ENCODE measurements around the gene DCPS. TPM values are rescaled to one million over a fixed set of nuclear protein-coding genes. Genes with fewer than 3 reads are reported as not detected.
A peak's percentile ranks its signal among the peaks of the same experiment; 100 is the strongest.

Gene DCPS
- total RNA-seq, 1 experiment from 2014 or later: 25.6 TPM

GRCh38 chr11:126281245-126281644, 22.6 kb upstream of the DCPS start:
- Histone ChIP-seq H4K20me1 (ENCODE audit: insufficient read depth) (no peaks in the 10 kb centered on the region), H3K27ac (ENCODE audit: low read depth, low read length) (no peak overlapping the region), H3K79me2 (ENCODE audit: insufficient read depth, low read length) (peaks cover 11% of the 10 kb centered on the region; the same call in 1 of the 2 replicates), H3K9ac (ENCODE audit: low read length) (no peak overlapping the region), H3K36me3 (ENCODE audit: control insufficient read depth in 1 of 2, insufficient read depth in 2 of 2, low read length in 2 of 2) (peaks cover 0 to 7% of the 10 kb centered on the region in 2 experiments; a peak in 2 of 4 replicates), H3K9me2 (ENCODE audit: insufficient read depth) (no peaks in the 10 kb centered on the region), H2AFZ (ENCODE audit: low read depth, low read length, poor library complexity, severe bottlenecking) (no peak overlapping the region), H3K4me3 (replicated peaks in 1 of 2; ENCODE audit: low read depth in 1 of 2, low read length in 2 of 2) (no peak overlapping the region), H3K4me2 (ENCODE audit: low read length) (no peak overlapping the region), H3K4me1 (ENCODE audit: control insufficient read depth in 1 of 2, insufficient read depth in 2 of 2, low read length in 2 of 2) (peaks cover 11 to 26% of the 10 kb centered on the region in 2 experiments; a peak in 3 of 4 replicates), H3K27me3 (ENCODE audit: insufficient read depth, low read length) (no peaks in the 10 kb centered on the region), H3K9me3 (ENCODE audit: control insufficient read depth in 1 of 2, insufficient read depth in 1 of 2, low read depth in 1 of 2, low read length in 2 of 2) (no peaks in the 10 kb centered on the region)
- no TSS peak for BruUV-seq (replicated peaks)
- POLR2A ChIA-PET: interaction anchor here (1.3 kb wide), 1 partner anchor 12 kb away, joined by 4 read pairs; the partner anchor contains the start of genes FOXRED1 and SRPRA
- ATAC-seq: no peak
- intact Hi-C loops (cut with micrococcal nuclease): no loop called here
- TF ChIP-seq MAX (IDR thresholded peaks at IDR 0.05): no peak
- TF ChIP-seq ELF1 (IDR thresholded peaks at IDR 0.05; ENCODE audit: borderline replicate concordance, low read depth): no peak
- TF ChIP-seq EZH2phosphoT487 (IDR thresholded peaks at IDR 0.05; ENCODE audit: borderline replicate concordance): no peak
- no peak for TF ChIP-seq EZH2 (IDR thresholded peaks at IDR 0.05)
- TF ChIP-seq YY1 (IDR thresholded peaks at IDR 0.05; ENCODE audit: extremely low read depth, insufficient replicate concordance, low read depth, low read length): no peak
- no peak for TF ChIP-seq SRF (IDR thresholded peaks at IDR 0.05; ENCODE audit: low read depth)
- no peak for TF ChIP-seq CEBPB (IDR thresholded peaks at IDR 0.05; ENCODE audit: low read depth)
- RAD21 ChIA-PET (ENCODE audit: low non-redundant PET in 1 of 2, low total read pairs in 2 of 2, uncharacterized antibody in 2 of 2, unreplicated experiment in 2 of 2): no interaction called here
- no peak for DNase-seq (ENCODE audit: low read depth, low spot score)
- CTCF ChIA-PET: no interaction called here

- H3K9ac ChIP-seq (ENCODE audit: low read length): no peak overlapping the region
- BruUV-seq (replicated peaks): no TSS peak
- RAD21 ChIA-PET (ENCODE audit: low non-redundant PET in 1 of 2, low total read pairs in 2 of 2, uncharacterized antibody in 2 of 2, unreplicated experiment in 2 of 2): no interaction called here
- CTCF ChIA-PET: no interaction called here
- intact Hi-C loops (cut with micrococcal nuclease): no loop called here
- peaks cover 11% of the 10 kb centered on the region; the same call in 1 of the 2 replicates for H3K79me2 ChIP-seq (ENCODE audit: insufficient read depth, low read length)
- no peak overlapping the region for H3K4me3 ChIP-seq (replicated peaks in 1 of 2; ENCODE audit: low read depth in 1 of 2, low read length in 2 of 2)
- peaks cover 0 to 7% of the 10 kb centered on the region in 2 experiments; a peak in 1 of 4 replicates for H3K36me3 ChIP-seq (ENCODE audit: control insufficient read depth in 1 of 2, insufficient read depth in 2 of 2, low read length in 2 of 2)
- H2AFZ ChIP-seq (ENCODE audit: low read depth, low read length, poor library complexity, severe bottlenecking): no peak overlapping the region
- no peak overlapping the region for H3K27ac ChIP-seq (ENCODE audit: low read depth, low read length)
- H4K20me1 ChIP-seq (ENCODE audit: insufficient read depth): no peaks in the 10 kb centered on the region
- no peaks in the 10 kb centered on the region for H3K9me3 ChIP-seq (ENCODE audit: control insufficient read depth in 1 of 2, insufficient read depth in 1 of 2, low read depth in 1 of 2, low read length in 2 of 2)
- no peak for ATAC-seq
- no peak for DNase-seq (ENCODE audit: low read depth, low spot score)
- H3K9me2 ChIP-seq (ENCODE audit: insufficient read depth): no peaks in the 10 kb centered on the region
- no peaks in the 10 kb centered on the region for H3K27me3 ChIP-seq (ENCODE audit: insufficient read depth, low read length)
- POLR2A ChIA-PET: interaction anchor here (1.3 kb wide), 1 partner anchor 12 kb away, joined by 4 read pairs; the partner anchor contains the start of genes FOXRED1 and SRPRA
- H3K4me1 ChIP-seq (ENCODE audit: control insufficient read depth in 1 of 2, insufficient read depth in 2 of 2, low read length in 2 of 2): peaks cover 11 to 26% of the 10 kb centered on the region in 2 experiments; a peak in 3 of 4 replicates
- H3K4me2 ChIP-seq (ENCODE audit: low read length): peak overlapping the region; percentile 79; the same call in 1 of the 2 replicates
- no peak for TF ChIP-seq EZH2phosphoT487 (IDR thresholded peaks at IDR 0.05; ENCODE audit: borderline replicate concordance)
- TF ChIP-seq, protein P1, sequence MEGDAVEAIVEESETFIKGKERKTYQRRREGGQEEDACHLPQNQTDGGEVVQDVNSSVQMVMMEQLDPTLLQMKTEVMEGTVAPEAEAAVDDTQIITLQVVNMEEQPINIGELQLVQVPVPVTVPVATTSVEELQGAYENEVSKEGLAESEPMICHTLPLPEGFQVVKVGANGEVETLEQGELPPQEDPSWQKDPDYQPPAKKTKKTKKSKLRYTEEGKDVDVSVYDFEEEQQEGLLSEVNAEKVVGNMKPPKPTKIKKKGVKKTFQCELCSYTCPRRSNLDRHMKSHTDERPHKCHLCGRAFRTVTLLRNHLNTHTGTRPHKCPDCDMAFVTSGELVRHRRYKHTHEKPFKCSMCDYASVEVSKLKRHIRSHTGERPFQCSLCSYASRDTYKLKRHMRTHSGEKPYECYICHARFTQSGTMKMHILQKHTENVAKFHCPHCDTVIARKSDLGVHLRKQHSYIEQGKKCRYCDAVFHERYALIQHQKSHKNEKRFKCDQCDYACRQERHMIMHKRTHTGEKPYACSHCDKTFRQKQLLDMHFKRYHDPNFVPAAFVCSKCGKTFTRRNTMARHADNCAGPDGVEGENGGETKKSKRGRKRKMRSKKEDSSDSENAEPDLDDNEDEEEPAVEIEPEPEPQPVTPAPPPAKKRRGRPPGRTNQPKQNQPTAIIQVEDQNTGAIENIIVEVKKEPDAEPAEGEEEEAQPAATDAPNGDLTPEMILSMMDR (IDR thresholded peaks at IDR 0.05 in 2 of 3, conservative IDR thresholded peaks at IDR 0.05 in 1 of 3; ENCODE audit: borderline replicate concordance in 1 of 3, insufficient read depth in 1 of 3, low read depth in 2 of 3, low read length in 2 of 3): no peak
- TF ChIP-seq ELF1 (IDR thresholded peaks at IDR 0.05; ENCODE audit: borderline replicate concordance, low read depth): no peak
- TF ChIP-seq RAD21 (IDR thresholded peaks at IDR 0.05; ENCODE audit: low read depth): no peak
- TF ChIP-seq FOSL1 (IDR thresholded peaks at IDR 0.05; ENCODE audit: low read depth): no peak
- no peak for TF ChIP-seq MAX (IDR thresholded peaks at IDR 0.05)
- TF ChIP-seq, protein P2, sequence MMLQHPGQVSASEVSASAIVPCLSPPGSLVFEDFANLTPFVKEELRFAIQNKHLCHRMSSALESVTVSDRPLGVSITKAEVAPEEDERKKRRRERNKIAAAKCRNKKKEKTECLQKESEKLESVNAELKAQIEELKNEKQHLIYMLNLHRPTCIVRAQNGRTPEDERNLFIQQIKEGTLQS (IDR thresholded peaks at IDR 0.05): no peak
- TF ChIP-seq CBX3 (IDR thresholded peaks at IDR 0.05; ENCODE audit: low read depth): no peak
- no peak for TF ChIP-seq YY1 (IDR thresholded peaks at IDR 0.05; ENCODE audit: extremely low read depth, insufficient replicate concordance, low read depth, low read length)
- no peak for TF ChIP-seq SRF (IDR thresholded peaks at IDR 0.05; ENCODE audit: low read depth)
- TF ChIP-seq POLR2A (IDR thresholded peaks at IDR 0.05; ENCODE audit: borderline replicate concordance, extremely low read depth, insufficient read depth, insufficient read length): no peak
- no peak for TF ChIP-seq JUND (IDR thresholded peaks at IDR 0.05)
- TF ChIP-seq CEBPB (IDR thresholded peaks at IDR 0.05; ENCODE audit: low read depth): no peak
These were observed 22.1 kb upstream of the DCPS start for GRCh38 chr11:126281666-126282175.
